Lower leg skin (tissue), 4 donors: Measurements from ENCODE around the gene DRG2. TPM values are rescaled to one million over a fixed set of nuclear protein-coding genes. Genes with fewer than 3 reads are reported as not detected.

Experiments
- DNase-seq, 2 donors: peaks; one replicate each; pipeline ENCODE4 v3.0.0-alpha.2; 2019; ENCODE audit warnings: low spot score in 2 of 2
- H3K4me3 ChIP-seq: fragments of 200-600 bp; sonication (generic); 2 replicates; pipeline ENCODE4 v1.5.1; 2017; ENCODE audit warnings: mild to moderate bottlenecking, low read depth; ENCODE audit not compliant: poor library complexity, severe bottlenecking
- POLR2A ChIP-seq, 2 donors: fragments of 450-650 bp; IDR thresholded peaks; one replicate each; pipeline ENCODE4 v1.6.1; 2016 to 2017; ENCODE audit warnings: antibody characterized with exemption in 2 of 2, mild to moderate bottlenecking in 1 of 2, moderate library complexity in 1 of 2
- WGBS, 2 donors: methylation state at CpG; one replicate each; pipeline ENCODE4 v1.1.5; 2018; 5-methylcytosine and 5-hydroxymethylcytosine counted together
- intact Hi-C: fragments of 100-400 bp; cut with DNase I; formaldehyde crosslinking; loops from one replicate; pipeline ENCODE4 v1.15.0; 2023; ENCODE audit warnings: low total_unique reads
- total RNA-seq, 4 donors: library from RNA; depleted of rRNA; stranded (reverse); fragments of >200 nt; gene quantifications; one replicate each; pipeline ENCODE4 v1.1.0, GENCODE V29; 2016
- TF ChIP-seq, protein P1 (sequence below), 3 donors: fragments of 450-650 bp; IDR thresholded peaks; one replicate each; pipeline ENCODE4 v1.5.1; 2016; ENCODE audit warnings: antibody characterized with exemption in 3 of 3, mild to moderate bottlenecking in 3 of 3, moderate library complexity in 2 of 3

Gene DRG2
- total RNA-seq, 4 donors from 2014 or later: 33.5 to 44.5 (median 37.4) TPM

DNA sequence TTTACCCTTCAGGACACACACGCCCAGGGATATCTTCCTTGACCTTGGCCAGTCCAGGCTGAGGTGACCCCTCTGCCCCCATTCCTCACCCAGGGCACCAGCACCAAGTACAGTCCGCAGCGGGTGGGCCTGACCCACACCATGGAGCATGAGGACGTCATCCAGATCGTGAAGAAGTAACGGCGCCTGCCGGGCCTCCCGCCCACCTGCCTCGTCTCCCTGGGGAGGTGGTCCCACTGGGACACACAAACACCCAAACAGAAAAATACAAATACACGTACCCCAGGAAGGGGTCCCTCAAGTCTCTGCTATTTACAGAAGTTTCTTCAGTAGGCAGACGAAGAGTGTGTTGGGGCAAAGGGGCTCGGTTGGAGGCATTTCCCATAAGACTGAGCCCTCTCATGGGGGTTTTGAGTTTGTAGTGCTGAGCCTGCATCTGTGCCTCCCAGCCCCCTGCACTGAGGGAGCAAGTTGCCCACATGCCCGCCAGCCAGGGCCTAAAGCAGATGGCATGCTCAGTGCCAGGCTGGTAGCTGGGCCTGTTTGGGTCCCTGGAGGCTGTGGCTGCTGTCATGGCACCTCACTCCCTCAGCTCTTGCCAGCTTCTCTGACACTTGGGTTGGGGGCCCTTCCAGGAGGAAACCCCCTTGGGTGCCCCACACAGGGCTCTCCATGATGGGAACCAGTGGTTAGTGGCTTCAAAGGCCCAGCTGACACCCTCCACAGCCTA, 19.5 kb downstream of the DRG2 start:
- WGBS, 2 donors: 88 to 90% methylated on average over 12 to 14 of the region's 14 CpGs
- TF ChIP-seq POLR2A (IDR thresholded peaks at IDR 0.05): no peak
- intact Hi-C loops: no loop called here
- DNase-seq: no peak
- H3K4me3 ChIP-seq: no peak overlapping the region

DNA sequence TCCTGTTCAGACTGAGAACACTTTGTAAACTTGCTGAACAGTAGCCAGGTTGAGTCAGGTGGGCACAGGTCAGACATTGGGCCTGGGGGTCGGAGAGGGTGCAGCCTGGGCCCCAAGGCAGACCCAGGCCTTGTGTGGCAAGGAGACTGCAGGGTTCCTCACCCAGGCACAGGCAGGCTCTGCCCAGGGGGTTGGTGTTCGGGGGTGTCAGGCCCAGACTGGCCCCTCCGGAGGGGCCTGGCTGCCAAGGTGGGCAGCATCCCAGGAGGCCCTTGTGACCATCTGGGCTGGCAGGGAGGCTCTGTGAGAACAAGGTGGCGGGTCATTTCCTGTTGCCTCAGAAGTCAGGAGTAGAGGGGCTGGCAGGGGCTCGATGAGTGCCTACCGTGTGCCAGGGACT, 20.2 kb downstream of the DRG2 start:
- intact Hi-C loops: no loop called here
- no peak for DNase-seq
- TF ChIP-seq POLR2A (IDR thresholded peaks at IDR 0.05): no peak
- TF ChIP-seq, protein P1, sequence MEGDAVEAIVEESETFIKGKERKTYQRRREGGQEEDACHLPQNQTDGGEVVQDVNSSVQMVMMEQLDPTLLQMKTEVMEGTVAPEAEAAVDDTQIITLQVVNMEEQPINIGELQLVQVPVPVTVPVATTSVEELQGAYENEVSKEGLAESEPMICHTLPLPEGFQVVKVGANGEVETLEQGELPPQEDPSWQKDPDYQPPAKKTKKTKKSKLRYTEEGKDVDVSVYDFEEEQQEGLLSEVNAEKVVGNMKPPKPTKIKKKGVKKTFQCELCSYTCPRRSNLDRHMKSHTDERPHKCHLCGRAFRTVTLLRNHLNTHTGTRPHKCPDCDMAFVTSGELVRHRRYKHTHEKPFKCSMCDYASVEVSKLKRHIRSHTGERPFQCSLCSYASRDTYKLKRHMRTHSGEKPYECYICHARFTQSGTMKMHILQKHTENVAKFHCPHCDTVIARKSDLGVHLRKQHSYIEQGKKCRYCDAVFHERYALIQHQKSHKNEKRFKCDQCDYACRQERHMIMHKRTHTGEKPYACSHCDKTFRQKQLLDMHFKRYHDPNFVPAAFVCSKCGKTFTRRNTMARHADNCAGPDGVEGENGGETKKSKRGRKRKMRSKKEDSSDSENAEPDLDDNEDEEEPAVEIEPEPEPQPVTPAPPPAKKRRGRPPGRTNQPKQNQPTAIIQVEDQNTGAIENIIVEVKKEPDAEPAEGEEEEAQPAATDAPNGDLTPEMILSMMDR (IDR thresholded peaks at IDR 0.05): no peak
- WGBS, 2 donors: 66 to 79% methylated on average over 4 of the region's 6 CpGs
- no peak overlapping the region for H3K4me3 ChIP-seq

DNA sequence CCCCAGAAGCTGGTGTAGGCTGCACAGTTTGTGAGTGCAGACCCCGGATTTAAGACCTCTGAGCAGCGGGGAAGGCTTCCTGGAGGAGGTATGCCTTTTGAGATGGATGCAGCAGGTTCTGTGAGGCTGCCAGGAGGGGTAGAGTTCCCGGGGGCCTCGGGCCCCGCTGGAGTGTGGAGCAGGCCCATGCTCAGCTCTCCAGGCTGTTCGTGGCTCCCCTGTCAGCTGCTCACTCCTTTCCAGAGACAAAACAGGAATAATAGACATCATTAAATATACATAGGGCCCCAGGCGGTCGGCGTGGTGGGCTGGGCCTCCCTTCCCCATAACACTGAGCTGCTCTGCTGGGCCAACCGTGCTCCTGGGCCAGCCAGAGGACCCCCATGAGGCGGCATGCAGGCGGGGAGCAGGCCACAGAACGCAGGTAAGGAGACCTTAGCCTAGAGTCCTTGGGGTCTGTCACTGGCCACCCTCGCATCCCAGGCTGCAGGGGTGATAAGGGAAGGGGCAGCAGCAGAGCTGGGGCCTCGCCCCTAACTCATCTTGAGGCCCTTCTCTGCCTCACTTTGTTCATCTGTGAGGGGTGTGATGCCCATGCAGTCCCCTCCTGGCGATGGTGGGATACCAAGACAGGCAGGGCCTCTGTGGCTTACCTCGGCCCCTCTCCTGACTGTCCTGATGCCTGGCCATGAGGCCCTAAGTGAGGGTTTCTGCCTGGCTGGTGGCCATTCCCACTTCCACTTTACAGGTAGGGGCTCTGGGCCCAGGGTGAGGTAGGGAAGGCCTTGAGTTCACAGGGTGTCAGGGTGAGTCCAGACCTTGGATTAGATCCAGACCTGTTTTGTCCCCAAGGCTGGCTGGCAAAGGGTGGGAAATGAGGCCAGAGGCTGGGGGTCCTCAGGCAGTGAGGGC, 20.9 kb downstream of the DRG2 start, which contains the start of gene MYO15A:
Gene MYO15A (plus strand): TSS at position 356 of the 912 bp plus-strand sequence. CDS start 10,045 bp downstream, outside the sequence.
- TF ChIP-seq, protein P1 (IDR thresholded peaks at IDR 0.05): no peak
- TF ChIP-seq POLR2A (IDR thresholded peaks at IDR 0.05): no peak
- intact Hi-C loops: no loop called here
- DNase-seq: no peak
- 65 to 77% methylated on average over 17 of the region's 17 CpGs for WGBS, 2 donors
- H3K4me3 ChIP-seq: no peak within 1 kb of the TSS

DNA sequence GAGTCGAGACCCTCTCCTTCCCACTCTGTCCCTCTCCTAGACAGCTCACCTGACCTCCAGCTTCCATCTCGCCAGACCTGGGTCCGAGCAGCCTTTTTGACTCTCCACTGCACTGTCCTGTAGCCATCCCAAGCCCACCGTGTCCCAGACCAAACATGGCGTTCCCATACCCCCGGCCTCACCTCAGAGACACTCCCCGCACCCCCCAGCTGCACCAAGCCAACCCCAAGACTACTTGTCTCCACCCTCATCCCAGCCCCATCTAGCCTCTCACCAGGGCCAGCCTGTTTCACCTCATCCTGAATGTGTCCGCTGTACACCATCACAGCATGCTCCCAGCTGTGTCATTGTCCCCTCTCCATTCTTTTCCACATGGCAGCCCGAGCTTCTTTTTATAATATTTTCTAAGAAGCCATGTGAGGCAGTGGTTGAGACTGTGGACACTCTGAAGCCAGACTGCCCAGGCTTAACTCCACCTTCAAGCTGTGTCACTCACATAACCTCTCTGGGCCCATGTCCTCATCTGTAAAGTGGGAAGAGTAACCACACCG, 22.3 kb downstream of the DRG2 start:
- no peak for DNase-seq
- TF ChIP-seq, protein P1 (IDR thresholded peaks at IDR 0.05): no peak
- TF ChIP-seq POLR2A (IDR thresholded peaks at IDR 0.05): no peak
- intact Hi-C loops: no loop called here
- H3K4me3 ChIP-seq: no peak overlapping the region
- WGBS, 2 donors: 76 to 80% methylated on average over 10 of the region's 10 CpGs

DNA sequence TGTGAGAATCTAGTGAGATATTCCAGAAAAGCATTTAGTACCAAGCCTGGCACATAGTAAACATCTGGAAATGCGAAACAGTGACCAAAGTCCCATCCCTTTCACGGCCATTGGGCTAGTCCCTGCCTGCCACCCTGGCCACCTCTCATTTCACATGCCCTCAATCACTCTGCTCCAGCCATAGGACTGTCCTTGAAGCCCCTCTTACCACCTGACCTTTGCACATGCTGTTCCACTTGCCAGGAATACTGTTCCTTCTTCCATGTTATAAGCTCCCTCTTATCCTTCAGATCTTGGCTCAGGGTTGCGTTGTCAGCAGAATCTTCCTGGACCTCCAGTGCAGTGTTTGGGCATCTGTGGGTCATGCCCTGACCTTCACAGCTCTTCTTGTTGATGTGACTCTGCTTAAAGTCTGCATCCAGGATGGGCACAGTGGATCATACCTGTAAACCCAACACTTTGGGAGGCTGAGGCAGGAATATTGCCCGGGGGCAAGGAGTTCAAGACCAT, 22.9 kb downstream of the DRG2 start:
- no peak overlapping the region for H3K4me3 ChIP-seq
- DNase-seq: no peak
- WGBS, 2 donors: 68 to 80% methylated on average over 4 of the region's 4 CpGs
- TF ChIP-seq, protein P1 (IDR thresholded peaks at IDR 0.05): no peak
- no peak for TF ChIP-seq POLR2A (IDR thresholded peaks at IDR 0.05)
- intact Hi-C loops: no loop called here
